Heart left ventricle (tissue), 13 donors: ENCODE measurements around the gene SLC13A3.

Source experiments
- CTCF ChIP-seq, 12 donors: fragments of 200-600 bp; sonication (generic) in 4 of 12; IDR thresholded peaks; one replicate each; pipeline versions ENCODE4 v1.5.0 to v1.8.0; 2018 to 2022; ENCODE audit warnings: antibody characterized with exemption in 12 of 12, mild to moderate bottlenecking in 5 of 12
- POLR2A ChIP-seq, 2 donors: fragments of 450-650 bp; IDR thresholded peaks; one replicate each; pipeline ENCODE4 v1.6.1; 2017; ENCODE audit warnings: antibody characterized with exemption in 2 of 2, mild to moderate bottlenecking in 2 of 2, moderate library complexity in 2 of 2
- donor health status: ischemic (EF 13 %, LVEDD 7.1; RV severe dilation, severe dysfunction).
- donor health status: DM: no; HTN: yes; CAD: no.
- donor health status: DM: no; HTN: no; CAD: no.
- donor health status: ischemic (EF 25% LVEDD 6.9; RV normal size, moderate dysfunction).
- donor health status: ischemic (EF 25% LVEDD 5.7; RV mildly dilated, moderate dysfunction).
- donor health status: ischemic (EF 35%, LVEDD 5.7; RV mildly dilated, moderate dysfunction).
- donor health status: nonischemic (EF 11% LVEDD 7.7; RV severe dilation, severe dysfunction).
- donor health status: DM: yes; HTN: yes; CAD: no.
- donor health status: PGD.
- donor health status: ischemic (EF 29% LVEDD 5.4; RV normal size, mild dysfunction).
- donor health status: nonischemic (EF 23%, LVEDD 6.1; RV moderate dilation, normal function).

DNA sequence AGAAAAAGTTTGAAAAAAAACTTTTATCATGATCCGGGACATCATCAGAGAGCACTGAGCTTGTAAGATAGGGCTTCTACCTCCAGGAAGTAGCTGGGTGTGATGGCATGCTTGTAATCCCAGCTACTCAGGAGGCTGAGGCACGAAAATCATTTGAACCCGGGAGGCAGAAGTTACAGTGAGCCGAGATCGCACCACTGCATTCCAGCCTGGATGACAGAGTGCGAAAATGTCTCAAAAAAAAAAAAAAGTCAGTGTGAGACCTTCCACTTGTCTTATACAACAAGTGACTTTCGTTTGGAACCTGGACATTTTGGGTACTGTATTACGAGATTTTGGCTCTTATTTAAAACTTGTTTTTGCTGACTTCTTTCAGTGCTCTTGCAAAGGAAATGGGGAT is 5.9 kb upstream of the SLC13A3 start:
- TF ChIP-seq CTCF (IDR thresholded peaks at IDR 0.05), result no peak
- TF ChIP-seq POLR2A (IDR thresholded peaks at IDR 0.05), result no peak
